ACHN (cell line): ENCODE results near the gene PARP6.

ENCODE experiments used
- DNase-seq: peaks from one replicate; pipeline ENCODE4 v3.0.0-alpha.2; 2015
- in situ Hi-C: cut with HindIII; loops from 2 replicates; pipeline ENCODE4 v1.10.0; 2017; ENCODE audit warnings: low sequenced_read_pairs, low pct_ligation_motif_present, low pct_unique_long_range_greater_than_20kb

Gene PARP6

GRCh38 chr15:72237029-72237852 lies 35.1 kb downstream of the PARP6 start:
- DNase-seq = peak; percentile 95
- in situ Hi-C loops = no loop called here

DNA sequence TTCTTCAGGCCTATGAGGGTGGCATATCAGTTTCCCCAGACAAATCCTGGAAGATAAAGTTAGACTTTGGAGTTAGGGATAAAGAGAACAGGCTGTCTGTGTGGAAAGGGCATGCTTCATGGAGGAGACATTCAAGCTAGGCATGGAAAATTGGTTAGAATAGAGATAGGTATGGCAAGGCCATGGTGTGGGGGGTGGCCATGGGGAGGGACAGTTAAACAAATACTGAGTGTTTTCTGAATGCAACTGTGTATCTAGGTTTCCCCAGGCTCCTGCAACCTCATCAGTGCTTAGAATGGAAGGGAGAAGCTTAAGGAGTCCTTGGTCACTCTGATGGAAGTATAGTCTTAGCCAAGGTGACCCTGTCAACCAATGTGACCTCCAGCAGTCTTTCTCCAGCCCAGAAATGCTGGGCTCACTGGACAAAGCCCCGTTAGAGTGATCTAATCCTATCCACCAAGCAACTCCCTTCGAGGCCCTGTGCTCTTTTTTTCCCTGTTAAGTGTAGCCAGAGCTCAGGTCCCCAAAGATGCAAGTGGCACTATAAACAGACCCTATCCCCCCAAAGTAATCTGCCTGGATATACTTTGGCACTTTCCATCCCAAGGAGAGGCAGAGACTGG lies 35.9 kb downstream of the PARP6 start:
- in situ Hi-C loops = no loop called here
- no peak for DNase-seq

DNA sequence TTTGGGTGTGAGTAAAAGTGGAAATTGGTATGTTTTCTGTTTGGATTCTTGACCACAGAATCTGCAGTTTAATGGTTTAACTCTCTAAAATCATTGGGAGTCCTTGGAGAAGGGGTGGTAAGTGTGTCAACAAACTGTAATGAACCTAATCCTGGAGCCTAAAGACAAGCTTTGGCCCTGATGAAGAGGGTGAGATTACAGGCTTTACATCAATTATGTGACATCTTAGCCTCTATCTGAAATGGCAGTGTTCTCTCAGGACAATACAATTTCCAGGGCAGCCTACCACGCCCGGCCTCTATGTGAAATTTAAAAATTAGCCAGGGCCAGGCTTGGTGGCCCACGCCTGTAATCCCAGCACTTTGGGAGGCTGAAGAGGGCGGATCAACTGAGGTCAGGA lies 37.1 kb downstream of the PARP6 start:
- in situ Hi-C loops = no loop called here
- DNase-seq = no peak

DNA sequence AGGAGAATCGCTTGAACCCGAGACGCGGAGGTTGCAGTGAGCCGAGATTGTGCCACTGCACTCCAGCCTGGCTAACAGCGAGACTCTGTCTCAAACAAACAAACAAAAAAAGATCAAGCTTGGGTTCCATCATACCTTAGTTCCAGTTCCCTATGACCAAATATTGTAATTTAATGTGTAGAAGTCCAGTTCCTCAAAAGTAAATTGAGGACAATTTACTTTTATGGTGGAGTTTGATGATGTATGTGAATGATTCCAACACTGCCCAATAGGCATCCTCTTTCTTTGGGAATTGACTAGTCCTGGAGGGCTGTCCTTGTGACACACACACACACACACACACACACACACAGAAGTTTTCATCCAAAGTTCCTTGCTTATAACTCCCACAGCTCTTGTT lies 38.6 kb downstream of the PARP6 start:
- in situ Hi-C loops = no loop called here
- DNase-seq = no peak

DNA sequence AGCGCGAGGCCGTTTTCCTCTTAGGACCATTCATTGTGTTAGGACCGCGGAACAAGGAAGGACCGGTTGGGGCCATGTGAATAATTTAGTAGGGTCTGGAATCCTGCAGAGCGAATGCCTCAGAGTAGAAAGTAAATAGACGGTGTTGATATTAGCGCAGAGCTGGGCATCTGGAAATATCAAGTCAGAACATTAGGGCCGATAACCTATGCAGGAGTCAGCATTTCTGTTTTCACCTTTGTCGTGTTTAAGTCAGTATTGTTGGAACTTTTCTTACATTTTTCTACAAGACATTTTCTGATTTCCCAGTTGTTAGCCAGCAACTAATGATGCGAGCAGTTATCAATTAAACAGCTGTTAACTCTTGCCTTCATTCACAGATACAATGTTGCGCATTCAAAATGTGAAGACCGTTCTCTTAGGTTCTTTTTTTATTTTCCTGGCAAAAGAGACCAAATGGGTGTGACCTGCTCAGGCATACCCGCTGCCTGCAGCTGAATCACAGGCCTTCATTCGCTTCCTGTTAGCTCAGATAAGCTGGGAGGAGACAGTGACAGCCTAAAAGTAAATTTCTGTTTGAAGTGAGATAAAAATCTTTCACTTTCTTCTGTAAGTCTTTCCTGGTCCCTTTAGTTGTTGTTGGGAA lies 40.4 kb downstream of the PARP6 start:
- DNase-seq = peak; percentile 76
- in situ Hi-C loops = no loop called here

DNA sequence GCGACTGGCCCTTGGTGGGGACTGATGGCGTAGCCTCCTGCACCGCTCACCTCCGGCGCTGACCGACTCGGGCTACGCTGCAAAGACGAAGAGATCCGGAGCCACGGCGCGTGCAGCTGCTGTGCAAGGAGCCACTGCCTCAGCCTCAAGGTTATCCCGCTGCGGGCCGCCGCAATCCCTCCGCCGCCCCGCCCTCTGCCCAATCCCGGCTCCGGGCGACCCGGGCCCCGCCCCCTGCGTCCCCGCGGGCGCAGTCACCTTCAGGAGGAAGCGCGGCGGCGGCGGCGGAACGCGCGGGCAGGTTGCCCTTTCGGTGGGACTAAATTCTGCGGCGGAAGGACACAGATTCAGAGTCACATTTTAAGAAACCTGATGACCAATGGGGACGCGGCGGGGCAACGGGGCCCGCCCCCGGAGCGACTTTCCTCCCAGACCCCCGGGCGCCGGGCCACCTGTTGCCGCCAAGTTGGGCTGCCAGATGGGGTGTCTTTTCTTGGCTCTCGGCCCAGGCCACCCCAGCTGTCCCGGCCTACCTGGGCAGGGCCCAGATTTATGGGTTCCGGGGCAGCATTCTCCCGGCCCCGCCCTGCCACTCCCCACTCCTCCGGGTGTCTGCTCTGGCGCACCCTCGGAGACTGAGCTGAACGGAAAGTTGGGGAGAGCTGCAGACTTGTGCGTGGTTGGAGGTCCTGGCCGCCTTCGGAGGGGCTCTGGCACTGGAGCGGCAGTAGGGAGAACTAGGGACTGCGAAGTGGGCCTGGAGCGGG lies 41.1 kb downstream of the PARP6 start, which contains the start of gene PKM:
Gene PKM (minus strand): TSS at position 125 of the 767 bp plus-strand sequence. CDS start 12,093 bp downstream, outside the sequence.
- in situ Hi-C loops = no loop called here

DNA sequence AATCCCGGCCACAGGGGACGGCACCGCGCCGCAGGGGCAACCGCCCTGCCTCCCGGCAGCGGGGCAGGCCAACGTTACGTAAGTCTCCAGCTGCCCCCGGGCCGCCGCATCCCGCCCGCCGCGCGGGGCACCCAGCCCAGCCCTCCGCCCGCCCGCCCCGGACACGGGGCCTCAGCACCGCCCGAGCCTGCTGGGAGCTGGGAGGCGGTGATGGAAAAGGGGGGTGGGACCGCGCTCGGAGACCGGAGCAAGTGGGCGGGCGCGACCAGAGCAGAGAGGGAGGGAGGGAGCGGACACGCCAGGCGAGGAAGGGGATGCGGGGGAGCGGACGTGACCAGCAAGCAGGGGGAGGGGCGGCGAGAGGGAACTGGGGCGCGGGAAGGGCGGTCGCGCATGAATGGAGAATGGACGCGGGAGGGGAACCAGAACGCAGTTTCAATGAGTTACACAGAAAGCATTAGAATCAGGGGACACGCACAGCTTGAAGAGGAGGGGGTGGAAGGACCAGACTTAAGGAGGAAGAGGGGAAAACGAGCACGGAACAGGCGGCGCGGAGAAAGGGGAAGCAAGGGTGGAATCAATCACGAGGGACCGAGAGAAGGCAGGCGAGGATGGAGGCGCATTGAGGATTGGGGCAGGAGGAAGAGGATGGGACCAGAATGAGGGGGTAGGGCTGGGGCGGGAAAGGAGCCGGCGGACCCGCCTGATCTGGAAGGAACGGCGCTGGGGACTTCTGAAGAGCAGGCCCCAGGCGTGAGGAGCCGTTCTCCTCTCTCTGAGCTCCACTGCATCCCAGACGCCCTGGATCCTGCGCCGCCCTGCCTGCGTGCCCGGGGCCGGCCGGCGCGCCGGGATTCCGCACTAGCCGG lies 41.9 kb downstream of the PARP6 start:
- DNase-seq = peak; percentile 87
- in situ Hi-C loops = no loop called here

More for the DNA sequence above, 41.1 kb downstream of the PARP6 start, which contains the start of gene PKM:
- peak; percentile 96 for DNase-seq

DNA sequence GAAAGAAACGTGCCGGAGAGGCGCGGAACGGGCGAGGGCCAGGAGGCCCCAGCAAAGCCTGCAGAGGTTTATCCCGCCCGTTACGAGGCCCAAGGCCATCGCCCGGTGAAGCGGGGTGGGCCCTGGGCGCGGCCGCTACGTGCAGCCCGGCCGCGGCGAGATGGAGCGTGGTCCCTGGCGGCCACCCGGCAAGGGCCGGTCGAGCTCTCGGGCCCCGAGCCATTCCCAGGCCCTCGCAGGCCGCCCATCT lies 42.5 kb downstream of the PARP6 start:
- in situ Hi-C loops = no loop called here
- DNase-seq = no peak

- peak; percentile 19 for DNase-seq
- in situ Hi-C loops = no loop called here
These were observed 43.0 kb downstream of the PARP6 start for GRCh38 chr15:72229076-72229946.

GRCh38 chr15:72227720-72228119 lies 44.6 kb downstream of the PARP6 start:
- no peak for DNase-seq
- in situ Hi-C loops = no loop called here

- DNase-seq = peak; percentile 77
- in situ Hi-C loops = no loop called here
These were observed 45.2 kb downstream of the PARP6 start for GRCh38 chr15:72227192-72227586.

GRCh38 chr15:72223278-72223677 lies 49.1 kb downstream of the PARP6 start:
- in situ Hi-C loops = no loop called here

DNA sequence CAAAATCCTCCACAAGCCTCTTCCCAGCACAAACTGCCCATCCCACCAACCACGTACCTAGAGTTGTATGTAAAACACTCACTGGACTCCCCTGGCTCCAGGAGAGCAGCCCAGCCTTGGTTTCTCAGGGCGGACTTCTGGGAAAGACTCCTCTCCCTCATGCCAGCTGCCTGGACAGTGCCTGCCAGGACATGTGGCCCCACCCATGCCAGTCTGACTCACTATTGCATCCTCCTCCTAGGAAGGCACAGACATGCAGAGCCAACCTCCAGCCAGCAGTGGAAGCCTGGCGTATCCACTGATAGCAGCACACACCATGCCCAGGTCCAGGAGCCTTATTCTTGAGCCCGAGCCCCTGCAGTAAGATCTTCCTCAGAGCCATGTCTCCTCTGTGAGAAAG lies 50.0 kb downstream of the PARP6 start:
- in situ Hi-C loops = no loop called here
- DNase-seq = peak; percentile 72

More at GRCh38 chr15:72223278-72223677, 49.1 kb downstream of the PARP6 start:
- DNase-seq = no peak

DNA sequence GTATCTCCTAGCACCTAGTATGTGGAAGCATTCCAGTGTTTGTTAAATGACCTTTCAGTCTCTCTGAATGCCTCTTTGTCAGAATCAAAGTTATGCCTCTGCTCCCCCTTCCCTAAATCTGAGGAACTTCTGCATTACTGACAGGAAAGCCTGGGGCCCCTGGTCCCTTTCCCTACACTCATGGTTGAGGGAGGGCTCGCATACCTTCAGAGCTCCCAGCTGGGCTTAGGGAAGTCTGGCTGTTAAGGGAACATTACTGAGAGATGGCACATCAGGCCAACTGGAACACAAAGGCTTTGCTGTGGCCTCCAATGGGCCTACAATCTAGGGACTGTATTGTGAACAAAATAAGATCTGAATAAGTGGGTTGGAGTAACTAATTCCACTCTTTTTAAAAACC lies 51.7 kb downstream of the PARP6 start:
- no peak for DNase-seq
- in situ Hi-C loops = no loop called here

GRCh38 chr15:72217216-72217615 lies 55.1 kb downstream of the PARP6 start:
- in situ Hi-C loops = no loop called here
- no peak for DNase-seq

DNA sequence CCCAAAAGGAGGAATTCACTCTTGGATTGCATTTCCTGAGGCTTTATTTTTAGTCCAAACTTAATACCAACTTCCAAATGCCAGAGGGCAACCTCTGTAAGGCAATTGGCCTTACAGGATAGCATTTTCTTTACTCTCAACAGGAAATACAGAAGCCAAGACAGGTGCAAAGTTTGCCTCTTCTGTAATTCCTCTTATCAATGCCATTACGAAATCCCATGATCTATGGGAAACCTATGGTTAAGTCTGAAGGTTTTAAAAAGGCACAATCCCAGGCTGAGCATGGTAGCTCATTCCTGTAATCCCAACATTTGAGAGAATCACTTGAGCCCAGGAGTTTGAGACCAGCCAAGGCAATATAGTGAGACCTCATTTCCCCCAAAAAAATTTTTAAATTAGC lies 56.3 kb downstream of the PARP6 start:
- no peak for DNase-seq
- in situ Hi-C loops = no loop called here

GRCh38 chr15:72207558-72208085 lies 64.7 kb downstream of the PARP6 start:
- in situ Hi-C loops = no loop called here
- DNase-seq = no peak
